Measurements from ENCODE around the gene ZNF285. TPM values are rescaled to one million over a fixed set of nuclear protein-coding genes. Genes with fewer than 3 reads are reported as not detected.
"Not testable (repeated sequence)": the region's sequence is repeated elsewhere in the genome, so short reads cannot be mapped to it uniquely, and the experiment has no call there.

Gene ZNF285
- total RNA-seq: under 1 TPM in 1 of 2 donors, not detected in 1; 0.85 TPM
- 0.38 to 4.2 reads per million in 2 donors for total RNA-seq

GRCh38 chr19:44401139-44402115 lies at the start of gene ZNF285:
ZNF285 (minus strand) TSS chr19:44401608; CDS start chr19:44397213, 4,395 bp downstream.
- peak; percentile 24 to 53 (median 33) for DNase-seq
- peaks cover 2% of the 10 kb centered on the region for H3K36me3 Mint-ChIP-seq (ENCODE audit: low read depth)
- no peak within 1 kb of the TSS for H3K27ac Mint-ChIP-seq
- peak within 1 kb of the TSS; percentile 77 for H3K4me3 Mint-ChIP-seq
- no peaks in the 10 kb centered on the region for H3K9me3 ChIP-seq (ENCODE audit: control insufficient read depth, low read length, poor library complexity, severe bottlenecking)
- no peaks in the 10 kb centered on the region for H3K27me3 Mint-ChIP-seq
- ATAC-seq: peak; percentile 88
- no peaks in the 10 kb centered on the region for H3K4me1 Mint-ChIP-seq

- Mint-ChIP-seq H3K4me3 (peak within 1 kb of the TSS; percentile 66), H3K27me3 (no peaks in the 10 kb centered on the region), H3K27ac (no peak within 1 kb of the TSS), H3K36me3 (ENCODE audit: low read depth) (peaks cover 2% of the 10 kb centered on the region), H3K4me1 (no peaks in the 10 kb centered on the region)
- DNase-seq (peak in 1 of 3 donors; percentile 20), ATAC-seq (peak; percentile 90)
- peaks cover 15% of the 10 kb centered on the region for H3K9me3 ChIP-seq (ENCODE audit: control insufficient read depth, low read length, poor library complexity, severe bottlenecking)
Measured at GRCh38 chr19:44447916-44448674, 46.7 kb upstream of the ZNF285 start, which contains the start of gene ZNF229. ZNF229 (minus strand) TSS chr19:44448472; CDS start chr19:44442847, 5,625 bp downstream.

GRCh38 chr19:44438441-44438840 lies 37.0 kb upstream of the ZNF285 start:
- no peak overlapping the region for H3K27ac Mint-ChIP-seq
- H3K27me3 Mint-ChIP-seq: no peaks in the 10 kb centered on the region
- no peaks in the 10 kb centered on the region for H3K36me3 Mint-ChIP-seq (ENCODE audit: low read depth)
- H3K4me3 Mint-ChIP-seq: no peak overlapping the region
- DNase-seq (no peak), ATAC-seq (no peak)
- H3K4me1 Mint-ChIP-seq: no peaks in the 10 kb centered on the region
- no peaks in the 10 kb centered on the region for H3K9me3 ChIP-seq (ENCODE audit: control insufficient read depth, low read length, poor library complexity, severe bottlenecking)

- no peaks in the 10 kb centered on the region for H3K27me3 Mint-ChIP-seq
- H3K4me3 Mint-ChIP-seq: no peak overlapping the region
- DNase-seq (no peak), ATAC-seq (no peak)
- H3K36me3 Mint-ChIP-seq (ENCODE audit: low read depth): no peaks in the 10 kb centered on the region
- no peak overlapping the region for H3K27ac Mint-ChIP-seq
- no peaks in the 10 kb centered on the region for H3K4me1 Mint-ChIP-seq
- peaks cover 2% of the 10 kb centered on the region for H3K9me3 ChIP-seq (ENCODE audit: control insufficient read depth, low read length, poor library complexity, severe bottlenecking)
Measured at GRCh38 chr19:44435441-44435840, 34.0 kb upstream of the ZNF285 start.

GRCh38 chr19:44430956-44431355 lies 29.5 kb upstream of the ZNF285 start:
- DNase-seq (no peak), ATAC-seq (no peak)
- H3K27me3 Mint-ChIP-seq: no peaks in the 10 kb centered on the region
- H3K9me3 ChIP-seq (ENCODE audit: control insufficient read depth, low read length, poor library complexity, severe bottlenecking): peaks cover 10% of the 10 kb centered on the region
- no peaks in the 10 kb centered on the region for H3K4me1 Mint-ChIP-seq
- no peaks in the 10 kb centered on the region for H3K36me3 Mint-ChIP-seq (ENCODE audit: low read depth)
- H3K4me3 Mint-ChIP-seq: no peak overlapping the region
- no peak overlapping the region for H3K27ac Mint-ChIP-seq

GRCh38 chr19:44415553-44415952 lies 14.1 kb upstream of the ZNF285 start:
- ATAC-seq; H3K4me1 Mint-ChIP-seq; DNase-seq; H3K36me3 Mint-ChIP-seq (ENCODE audit: low read depth); H3K9me3 ChIP-seq (ENCODE audit: control insufficient read depth, low read length, poor library complexity, severe bottlenecking); H3K27ac Mint-ChIP-seq; H3K4me3 Mint-ChIP-seq; H3K27me3 Mint-ChIP-seq: not testable (repeated sequence)

GRCh38 chr19:44389268-44389667 lies 12.1 kb downstream of the ZNF285 start:
- H3K4me3 Mint-ChIP-seq; H3K27ac Mint-ChIP-seq; ATAC-seq; DNase-seq; H3K9me3 ChIP-seq (ENCODE audit: control insufficient read depth, low read length, poor library complexity, severe bottlenecking); H3K4me1 Mint-ChIP-seq; H3K36me3 Mint-ChIP-seq (ENCODE audit: low read depth); H3K27me3 Mint-ChIP-seq: not testable (repeated sequence)

GRCh38 chr19:44374789-44375188 lies 26.6 kb downstream of the ZNF285 start:
- Mint-ChIP-seq H3K4me1 (no peaks in the 10 kb centered on the region), H3K36me3 (ENCODE audit: low read depth) (no peaks in the 10 kb centered on the region), H3K27ac (no peak overlapping the region), H3K4me3 (no peak overlapping the region), H3K27me3 (no peaks in the 10 kb centered on the region)
- ATAC-seq: no peak
- DNase-seq: no peak
- H3K9me3 ChIP-seq (ENCODE audit: control insufficient read depth, low read length, poor library complexity, severe bottlenecking): no peaks in the 10 kb centered on the region

GRCh38 chr19:44371815-44372480 lies 29.5 kb downstream of the ZNF285 start:
- Mint-ChIP-seq H3K27me3 (no peaks in the 10 kb centered on the region), H3K4me1 (no peaks in the 10 kb centered on the region), H3K27ac (no peak overlapping the region), H3K36me3 (ENCODE audit: low read depth) (no peaks in the 10 kb centered on the region), H3K4me3 (no peak overlapping the region)
- H3K9me3 ChIP-seq (ENCODE audit: control insufficient read depth, low read length, poor library complexity, severe bottlenecking): no peaks in the 10 kb centered on the region
- DNase-seq: no peak
- ATAC-seq: no peak

GRCh38 chr19:44367024-44367423 lies 34.4 kb downstream of the ZNF285 start:
- Mint-ChIP-seq H3K27ac (no peak overlapping the region), H3K36me3 (ENCODE audit: low read depth) (no peaks in the 10 kb centered on the region), H3K4me1 (no peaks in the 10 kb centered on the region), H3K27me3 (no peaks in the 10 kb centered on the region), H3K4me3 (no peak overlapping the region)
- H3K9me3 ChIP-seq (ENCODE audit: control insufficient read depth, low read length, poor library complexity, severe bottlenecking): no peaks in the 10 kb centered on the region
- DNase-seq: no peak
- ATAC-seq: no peak

GRCh38 chr19:44356383-44357111 lies 44.9 kb downstream of the ZNF285 start, which contains the start of gene ZNF112:
ZNF112 (minus strand) TSS chr19:44356680; CDS start chr19:44340539, 16,141 bp downstream.
- peak within 1 kb of the TSS; percentile 9 for H3K27ac Mint-ChIP-seq
- DNase-seq (no peak), ATAC-seq (no peak)
- H3K36me3 Mint-ChIP-seq (ENCODE audit: low read depth): no peaks in the 10 kb centered on the region
- peaks cover 2% of the 10 kb centered on the region for H3K9me3 ChIP-seq (ENCODE audit: control insufficient read depth, low read length, poor library complexity, severe bottlenecking)
- peaks cover 3% of the 10 kb centered on the region for H3K4me1 Mint-ChIP-seq
- peak within 1 kb of the TSS; percentile 22 for H3K4me3 Mint-ChIP-seq
- H3K27me3 Mint-ChIP-seq: no peaks in the 10 kb centered on the region

GRCh38 chr19:44346556-44346955 lies 54.9 kb downstream of the ZNF285 start:
- H3K4me3 Mint-ChIP-seq: no peak overlapping the region
- no peaks in the 10 kb centered on the region for H3K4me1 Mint-ChIP-seq
- no peaks in the 10 kb centered on the region for H3K36me3 Mint-ChIP-seq (ENCODE audit: low read depth)
- DNase-seq (no peak), ATAC-seq (no peak)
- H3K27ac Mint-ChIP-seq: no peak overlapping the region
- no peaks in the 10 kb centered on the region for H3K27me3 Mint-ChIP-seq
- peaks cover 5% of the 10 kb centered on the region for H3K9me3 ChIP-seq (ENCODE audit: control insufficient read depth, low read length, poor library complexity, severe bottlenecking)
